WTC11 (cell line): ENCODE measurements around the gene CFAP161. TPM values are rescaled to one million over a fixed set of nuclear protein-coding genes. Genes with fewer than 3 reads are reported as not detected.
A peak's percentile ranks its signal among the peaks of the same experiment; 100 is the strongest.

Experiments
- ATAC-seq: fragments of 200-7000 bp; cut with Tn5 transposase; 2 replicates; pipeline ENCODE4 v1.10.0; 2021; ENCODE audit warnings: mild to moderate bottlenecking, moderate library complexity
- CTCF ChIA-PET: fragments of 300-600 bp; sonication (Branson Sonifier 250); formaldehyde crosslinking; loops from one replicate; lab custom pipeline; 2021; ENCODE audit warnings: antibody characterized with exemption; lab: Charles Lee
- POLR2A ChIA-PET: fragments of 350-600 bp; sonication (Branson Sonifier 250); formaldehyde crosslinking; loops from one replicate; lab custom pipeline; 2021; ENCODE audit warnings: antibody characterized with exemption; lab: Charles Lee
- DNase-seq: peaks from one replicate; pipeline ENCODE4 v3.0.0; 2021; ENCODE audit warnings: low spot score
- H3K27ac Mint-ChIP-seq: 2 replicates; pipeline ENCODE4 v1.8.0; 2021; ENCODE audit warnings: mixed read lengths
- H3K27me3 Mint-ChIP-seq: 2 replicates; pipeline ENCODE4 v1.8.0; 2021; ENCODE audit warnings: low read depth, mild to moderate bottlenecking, moderate library complexity, mixed read lengths
- H3K36me3 Mint-ChIP-seq: 2 replicates; pipeline ENCODE4 v1.8.0; 2021; ENCODE audit warnings: mixed read lengths
- H3K4me1 Mint-ChIP-seq: 2 replicates; pipeline ENCODE4 v1.8.0; 2022; ENCODE audit warnings: mixed read lengths
- H3K4me3 Mint-ChIP-seq: 2 replicates; pipeline ENCODE4 v1.8.0; 2021; ENCODE audit warnings: mild to moderate bottlenecking, moderate library complexity, mixed read lengths
- H3K9me3 Mint-ChIP-seq: 2 replicates; pipeline ENCODE4 v1.8.0; 2021; ENCODE audit warnings: mixed read lengths
- CDX4 ChIP-seq: fragments of 250-450 bp; sonication (Bioruptor Pico); IDR thresholded peaks from 2 replicates; pipeline ENCODE4 v1.9.0; 2021; ENCODE audit warnings: moderate library complexity, mild to moderate bottlenecking, inconsistent platforms, borderline replicate concordance
- E2F1 ChIP-seq: sonication (generic); formaldehyde crosslinking; IDR thresholded peaks from 2 replicates; pipeline ENCODE4 v1.8.0; 2022; ENCODE audit warnings: mild to moderate bottlenecking, missing genetic modification reagents
- E2F4 ChIP-seq: sonication (generic); formaldehyde crosslinking; IDR thresholded peaks from 2 replicates; pipeline ENCODE4 v1.8.1; 2022; ENCODE audit warnings: low read depth, mild to moderate bottlenecking, moderate library complexity, missing genetic modification reagents, borderline replicate concordance
- ELF4 ChIP-seq: sonication (generic); formaldehyde crosslinking; IDR thresholded peaks from 2 replicates; pipeline ENCODE4 v1.8.1; 2022; ENCODE audit warnings: low read depth, mild to moderate bottlenecking, moderate library complexity, missing genetic modification reagents
- EMX1 ChIP-seq: fragments of 250-450 bp; sonication (Bioruptor Pico); IDR thresholded peaks from 2 replicates; pipeline ENCODE4 v1.8.0; 2021; ENCODE audit warnings: mild to moderate bottlenecking
- ESRRA ChIP-seq: sonication (generic); formaldehyde crosslinking; IDR thresholded peaks from 2 replicates; pipeline ENCODE4 v1.8.1; 2022; ENCODE audit warnings: mild to moderate bottlenecking, missing genetic modification reagents, borderline replicate concordance
- ETV6 ChIP-seq: sonication (generic); formaldehyde crosslinking; IDR thresholded peaks from 2 replicates; pipeline ENCODE4 v1.8.1; 2022; ENCODE audit warnings: mild to moderate bottlenecking, missing genetic modification reagents
- FOXJ3 ChIP-seq: sonication (generic); formaldehyde crosslinking; IDR thresholded peaks from 2 replicates; pipeline ENCODE4 v1.9.0; 2021; ENCODE audit warnings: missing genetic modification reagents, mild to moderate bottlenecking, borderline replicate concordance
- HMGA2 ChIP-seq: fragments of 250-450 bp; sonication (Bioruptor Pico); IDR thresholded peaks from 2 replicates; pipeline ENCODE4 v1.4.0; 2021; ENCODE audit warnings: mild to moderate bottlenecking, moderate library complexity
- MAX ChIP-seq: sonication (generic); formaldehyde crosslinking; IDR thresholded peaks from 2 replicates; pipeline ENCODE4 v1.8.0; 2022; ENCODE audit warnings: mild to moderate bottlenecking, missing genetic modification reagents
- NFYB ChIP-seq: sonication (generic); formaldehyde crosslinking; conservative IDR thresholded peaks from 2 replicates; pipeline ENCODE4 v1.8.0; 2022; ENCODE audit warnings: low read depth, missing genetic modification reagents
- PRDM15 ChIP-seq: sonication (generic); formaldehyde crosslinking; IDR thresholded peaks from 2 replicates; pipeline ENCODE4 v1.8.0; 2022; ENCODE audit warnings: missing genetic modification reagents
- STAT6 ChIP-seq: sonication (generic); formaldehyde crosslinking; conservative IDR thresholded peaks from 2 replicates; pipeline ENCODE4 v1.8.1; 2023; ENCODE audit warnings: mild to moderate bottlenecking, low read depth, missing genetic modification reagents, moderate library complexity
- TCF7 ChIP-seq: sonication (generic); formaldehyde crosslinking; IDR thresholded peaks from 2 replicates; pipeline ENCODE4 v1.8.0; 2022; ENCODE audit warnings: mild to moderate bottlenecking, low read depth, missing genetic modification reagents, moderate library complexity
- ZNF423 ChIP-seq: fragments of 250-450 bp; sonication (Bioruptor Pico); IDR thresholded peaks from 2 replicates; pipeline ENCODE4 v2.1.2; 2022; ENCODE audit warnings: mild to moderate bottlenecking, moderate library complexity
- ZNF512 ChIP-seq: sonication (generic); formaldehyde crosslinking; IDR thresholded peaks from 2 replicates; pipeline ENCODE4 v1.8.1; 2022; ENCODE audit warnings: missing genetic modification reagents, borderline replicate concordance
- total RNA-seq: library from RNA; stranded (reverse); gene quantifications from 3 replicates; pipeline ENCODE4 v1.2.3, GENCODE V29; 2021

CFAP161 gene
- total RNA-seq, 1 experiment from 2014 or later: not detected

- H3K36me3 Mint-ChIP-seq: peaks cover 3% of the 10 kb centered on the region
- H3K27ac Mint-ChIP-seq: peak overlapping the region; percentile 6; the same call in 1 of the 2 replicates
- H3K27me3 Mint-ChIP-seq: peaks cover 20% of the 10 kb centered on the region
- ATAC-seq (no peak), DNase-seq (no peak)
- peaks cover 21% of the 10 kb centered on the region for H3K4me1 Mint-ChIP-seq
- TF ChIP-seq PRDM15 (CRISPR knock-in tag) (no peak), E2F4 (CRISPR knock-in tag) (no peak), CDX4 (CRISPR knock-in tag) (no peak)
- H3K9me3 Mint-ChIP-seq: peaks cover 4% of the 10 kb centered on the region
- POLR2A ChIA-PET: no interaction called here
- CTCF ChIA-PET: interaction anchor here (0.9 to 3.1 kb wide), 5 partner anchors 9 to 160 kb away, joined by 3 to 54 read pairs (median 3); partner anchors contain the start of gene CFAP161
- no peak overlapping the region for H3K4me3 Mint-ChIP-seq
Observed at GRCh38 chr15:81115054-81115939, 18.8 kb upstream of the CFAP161 start.

GRCh38 chr15:81117136-81117535 is 16.9 kb upstream of the CFAP161 start:
- Mint-ChIP-seq H3K36me3 (peaks cover 8% of the 10 kb centered on the region), H3K4me1 (peaks cover 15% of the 10 kb centered on the region), H3K27me3 (peaks cover 22% of the 10 kb centered on the region), H3K27ac (no peak overlapping the region), H3K4me3 (no peak overlapping the region), H3K9me3 (peaks cover 19% of the 10 kb centered on the region)
- POLR2A ChIA-PET: no interaction called here
- CTCF ChIA-PET: interaction anchor here (1.0 to 3.4 kb wide), 3 partner anchors 9 to 149 kb away, joined by 4 to 23 read pairs (median 5); no protein-coding TSS in a partner anchor
- no peak for ATAC-seq
- TF ChIP-seq NFYB (CRISPR knock-in tag) (no peak), E2F1 (CRISPR knock-in tag) (no peak), ZNF512 (CRISPR knock-in tag) (no peak), ZNF423 (CRISPR knock-in tag) (no peak), FOXJ3 (CRISPR knock-in tag) (no peak)
- DNase-seq: no peak

GRCh38 chr15:81117581-81117980 is 16.5 kb upstream of the CFAP161 start:
- Mint-ChIP-seq H3K27ac (no peak overlapping the region), H3K4me1 (peaks cover 15% of the 10 kb centered on the region), H3K27me3 (peaks cover 22% of the 10 kb centered on the region), H3K4me3 (no peak overlapping the region), H3K9me3 (peaks cover 20% of the 10 kb centered on the region), H3K36me3 (peaks cover 8% of the 10 kb centered on the region)
- CTCF ChIA-PET: interaction anchor here (1.0 to 3.4 kb wide), 3 partner anchors 9 to 148 kb away, joined by 4 to 23 read pairs (median 5); no protein-coding TSS in a partner anchor
- ATAC-seq: no peak
- TF ChIP-seq NFYB (CRISPR knock-in tag) (no peak), ELF4 (CRISPR knock-in tag) (no peak), MAX (no peak), EMX1 (CRISPR knock-in tag) (no peak), CDX4 (CRISPR knock-in tag) (no peak), ESRRA (CRISPR knock-in tag) (no peak), ETV6 (CRISPR knock-in tag) (no peak), HMGA2 (CRISPR knock-in tag) (no peak), STAT6 (CRISPR knock-in tag) (no peak), TCF7 (no peak)
- POLR2A ChIA-PET: no interaction called here
- DNase-seq: no peak
